Smooth muscle cell (in vitro differentiated cells): ENCODE data around the gene RPL22L1. TPM values are rescaled to one million over a fixed set of nuclear protein-coding genes. Genes with fewer than 3 reads are reported as not detected.
A peak's percentile ranks its signal among the peaks of the same experiment; 100 is the strongest.

Source experiments
- DNase-seq: peaks from one replicate; lab custom pipeline; 2025; ENCODE audit not compliant: unreplicated experiment; lab: John Stamatoyannopoulos, UW
- H2AFZ ChIP-seq: fragments of 200-600 bp; sonication (generic); 2 replicates; pipeline ENCODE4 v1.6.0; 2016; ENCODE audit warnings: antibody characterized with exemption, low read depth, mild to moderate bottlenecking
- H3F3A ChIP-seq: fragments of 200-600 bp; sonication (generic); 2 replicates; pipeline ENCODE4 v1.6.0; 2017; ENCODE audit warnings: antibody characterized with exemption, low read depth
- H3K27ac ChIP-seq: fragments of 200-600 bp; sonication (generic); 2 replicates; pipeline ENCODE4 v1.5.1; 2016; ENCODE audit warnings: low read depth, mild to moderate bottlenecking
- H3K27me3 ChIP-seq: fragments of 200-600 bp; sonication (generic); 2 replicates; pipeline ENCODE4 v1.6.1; 2016; ENCODE audit warnings: low read depth, mild to moderate bottlenecking
- H3K36me3 ChIP-seq: fragments of 200-600 bp; sonication (generic); 2 replicates; pipeline ENCODE4 v1.5.1; 2016; ENCODE audit warnings: low read depth
- H3K4me1 ChIP-seq: fragments of 200-600 bp; sonication (generic); 2 replicates; pipeline ENCODE4 v1.5.1; 2016; ENCODE audit warnings: low read depth
- H3K4me2 ChIP-seq: fragments of 200-600 bp; sonication (generic); 2 replicates; pipeline ENCODE4 v1.6.0; 2016; ENCODE audit warnings: mild to moderate bottlenecking
- H3K4me3 ChIP-seq: fragments of 200-600 bp; sonication (generic); 2 replicates; pipeline ENCODE4 v1.5.1; 2016; ENCODE audit warnings: mild to moderate bottlenecking
- H3K79me2 ChIP-seq: fragments of 200-600 bp; sonication (generic); 2 replicates; pipeline ENCODE4 v1.6.0; 2016; ENCODE audit warnings: low read depth, mild to moderate bottlenecking
- H3K9ac ChIP-seq: fragments of 200-600 bp; sonication (generic); 2 replicates; pipeline ENCODE4 v1.6.0; 2016; ENCODE audit warnings: low read depth
- H3K9me3 ChIP-seq: fragments of 200-600 bp; sonication (generic); replicated peaks from 2 replicates; pipeline ENCODE4 v1.5.1; 2016; ENCODE audit warnings: low read depth
- H4K20me1 ChIP-seq: fragments of 200-600 bp; sonication (generic); 2 replicates; pipeline ENCODE4 v1.6.0; 2016; ENCODE audit warnings: low read depth
- CTCF ChIP-seq: fragments of 200-600 bp; sonication (generic); IDR thresholded peaks from 2 replicates; pipeline ENCODE4 v1.5.1; 2017; ENCODE audit warnings: borderline replicate concordance, mild to moderate bottlenecking, antibody characterized with exemption; ENCODE audit not compliant: insufficient read depth, poor library complexity, severe bottlenecking
- WGBS: methylation state at CpG from one replicate; pipeline ENCODE4 v1.1.7; 2016; ENCODE audit warnings: low lambda C conversion rate; 5-methylcytosine and 5-hydroxymethylcytosine counted together
- polyA plus RNA-seq: library from polyadenylated mRNA; unstranded; fragments of >200 nt; fragmentation: Nextera tagmentation; extraction: Ambion mirVana; gene quantifications from 2 replicates; pipeline ENCODE4 v1.2.1, GENCODE V29; 2016
- total RNA-seq: library from RNA; depleted of rRNA; stranded (reverse); fragments of >200 nt; gene quantifications from 2 replicates; pipeline ENCODE4 v1.2.3, GENCODE V29; 2014

The RPL22L1 gene
- total and polyA plus RNA-seq, 2 experiments from 2014 or later = 22.3 to 118 TPM

GRCh38 chr3:170866499-170866898 lies 3.5 kb downstream of the RPL22L1 start:
- H3K4me1 ChIP-seq = peaks cover 26% of the 10 kb centered on the region
- H2AFZ ChIP-seq = no peak overlapping the region
- H3K27me3 ChIP-seq = no peaks in the 10 kb centered on the region
- peaks cover 15% of the 10 kb centered on the region for H3K36me3 ChIP-seq
- no peak for DNase-seq
- H4K20me1 ChIP-seq = peaks cover 28% of the 10 kb centered on the region
- TF ChIP-seq CTCF = no peak
- peak overlapping the region; percentile 86 for H3K27ac ChIP-seq
- peaks cover 47% of the 10 kb centered on the region for H3F3A ChIP-seq
- H3K79me2 ChIP-seq = peaks cover 23% of the 10 kb centered on the region
- WGBS = 91% methylated on average over 3 of the region's 3 CpGs
- H3K9me3 ChIP-seq = no peaks in the 10 kb centered on the region
- H3K4me3 ChIP-seq = no peak overlapping the region
- no peak overlapping the region for H3K4me2 ChIP-seq
- no peak overlapping the region for H3K9ac ChIP-seq

GRCh38 chr3:170865209-170866094 lies 4.5 kb downstream of the RPL22L1 start:
- no peak for TF ChIP-seq CTCF
- Histone ChIP-seq H3K4me3 (no peak overlapping the region), H3K9me3 (no peaks in the 10 kb centered on the region), H3K4me1 (peaks cover 21% of the 10 kb centered on the region), H3K79me2 (peaks cover 23% of the 10 kb centered on the region), H3F3A (peaks cover 40% of the 10 kb centered on the region), H3K36me3 (peaks cover 15% of the 10 kb centered on the region), H3K27ac (no peak overlapping the region), H4K20me1 (peaks cover 28% of the 10 kb centered on the region), H3K9ac (no peak overlapping the region), H3K27me3 (no peaks in the 10 kb centered on the region), H2AFZ (no peak overlapping the region), H3K4me2 (no peak overlapping the region)
- DNase-seq = no peak
- 92% methylated on average over 10 of the region's 10 CpGs for WGBS

- no peak overlapping the region for H3K4me3 ChIP-seq
- no peaks in the 10 kb centered on the region for H3K9me3 ChIP-seq
- no peak overlapping the region for H3K9ac ChIP-seq
- TF ChIP-seq CTCF = no peak
- no peak for DNase-seq
- H3K36me3 ChIP-seq = peaks cover 15% of the 10 kb centered on the region
- H3K4me1 ChIP-seq = peaks cover 21% of the 10 kb centered on the region
- no peak overlapping the region for H2AFZ ChIP-seq
- H3K4me2 ChIP-seq = no peak overlapping the region
- H3K27ac ChIP-seq = no peak overlapping the region
- H3K79me2 ChIP-seq = peaks cover 21% of the 10 kb centered on the region
- WGBS = 88% methylated on average over 6 of the region's 6 CpGs
- H3F3A ChIP-seq = peaks cover 40% of the 10 kb centered on the region
- no peaks in the 10 kb centered on the region for H3K27me3 ChIP-seq
- H4K20me1 ChIP-seq = peaks cover 28% of the 10 kb centered on the region
Observed at GRCh38 chr3:170864525-170865208, 5.3 kb downstream of the RPL22L1 start.
